Tibial nerve (tissue), 3 donors: ENCODE measurements around the gene PDLIM7.

Experiments
- POLR2A ChIP-seq, 2 donors: fragments of 450-650 bp; IDR thresholded peaks; one replicate each; pipeline ENCODE4 v1.6.1; 2017; ENCODE audit warnings: antibody characterized with exemption in 2 of 2, mild to moderate bottlenecking in 2 of 2, moderate library complexity in 2 of 2
- TF ChIP-seq, protein P1 (sequence below), 5 experiments: fragments of 200-600 bp in 3 of 5; fragments of 450-650 bp in 2 of 5; sonication (generic) in 3 of 5; IDR thresholded peaks; one replicate each; pipeline ENCODE4 v1.5.1; 2016 to 2019; ENCODE audit warnings: antibody characterized with exemption in 5 of 5, mild to moderate bottlenecking in 3 of 5, moderate library complexity in 2 of 5

GRCh38 chr5:177435847-177436536 lies 61.4 kb downstream of the PDLIM7 start:
- no peak for TF ChIP-seq POLR2A (IDR thresholded peaks at IDR 0.05)
- TF ChIP-seq, protein P1, sequence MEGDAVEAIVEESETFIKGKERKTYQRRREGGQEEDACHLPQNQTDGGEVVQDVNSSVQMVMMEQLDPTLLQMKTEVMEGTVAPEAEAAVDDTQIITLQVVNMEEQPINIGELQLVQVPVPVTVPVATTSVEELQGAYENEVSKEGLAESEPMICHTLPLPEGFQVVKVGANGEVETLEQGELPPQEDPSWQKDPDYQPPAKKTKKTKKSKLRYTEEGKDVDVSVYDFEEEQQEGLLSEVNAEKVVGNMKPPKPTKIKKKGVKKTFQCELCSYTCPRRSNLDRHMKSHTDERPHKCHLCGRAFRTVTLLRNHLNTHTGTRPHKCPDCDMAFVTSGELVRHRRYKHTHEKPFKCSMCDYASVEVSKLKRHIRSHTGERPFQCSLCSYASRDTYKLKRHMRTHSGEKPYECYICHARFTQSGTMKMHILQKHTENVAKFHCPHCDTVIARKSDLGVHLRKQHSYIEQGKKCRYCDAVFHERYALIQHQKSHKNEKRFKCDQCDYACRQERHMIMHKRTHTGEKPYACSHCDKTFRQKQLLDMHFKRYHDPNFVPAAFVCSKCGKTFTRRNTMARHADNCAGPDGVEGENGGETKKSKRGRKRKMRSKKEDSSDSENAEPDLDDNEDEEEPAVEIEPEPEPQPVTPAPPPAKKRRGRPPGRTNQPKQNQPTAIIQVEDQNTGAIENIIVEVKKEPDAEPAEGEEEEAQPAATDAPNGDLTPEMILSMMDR (IDR thresholded peaks at IDR 0.05) = no peak
